Measurements from ENCODE around the gene LHX3.

Gene LHX3

DNA sequence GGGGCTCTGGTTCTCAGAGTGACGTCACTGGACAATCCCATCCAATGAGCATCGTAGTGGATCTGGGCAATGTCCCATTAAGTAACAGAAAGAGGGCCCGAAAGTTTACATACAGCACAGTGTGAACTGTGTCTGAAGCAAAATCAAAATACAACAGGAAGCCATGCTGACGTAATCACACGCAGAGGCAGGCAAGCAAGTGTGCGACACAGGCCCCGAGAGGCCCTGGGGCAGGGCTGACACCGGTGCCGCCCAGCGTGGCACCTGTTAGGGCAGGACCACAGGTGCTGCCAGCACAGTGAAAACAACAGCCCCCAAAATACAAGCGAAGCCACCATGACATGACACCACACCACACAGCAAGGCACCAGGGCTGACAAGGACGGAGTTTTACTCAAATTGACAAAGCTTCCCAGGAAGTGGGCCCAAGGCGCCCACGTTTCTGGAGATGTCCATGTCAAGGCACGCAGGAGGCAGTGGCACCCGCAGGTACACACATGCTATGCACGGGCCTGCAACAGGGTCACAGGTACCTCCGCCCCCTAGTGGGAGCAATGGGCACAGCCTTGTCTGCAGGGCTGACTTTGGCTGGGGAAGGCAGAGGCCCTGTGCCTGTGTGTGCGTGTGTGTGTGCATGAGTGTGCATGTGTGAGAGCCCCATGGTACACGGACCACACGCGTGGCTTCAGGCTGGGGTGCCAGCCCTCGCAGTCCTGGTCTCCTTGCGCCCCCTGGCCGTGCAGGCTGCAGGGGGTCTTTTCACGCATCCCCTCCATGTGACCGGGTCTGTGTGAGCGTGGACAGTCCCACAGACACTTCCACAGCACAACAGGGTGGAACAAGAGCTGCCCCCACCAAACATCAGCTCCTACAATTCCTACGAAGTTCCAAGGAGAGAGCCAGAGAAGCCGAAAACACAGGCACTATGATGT is 21.1 kb upstream of the LHX3 start:
- DNase-seq, result peak; percentile 61

GRCh38 chr9:136225366-136225747 is 20.4 kb upstream of the LHX3 start:
- DNase-seq, result no peak

DNA sequence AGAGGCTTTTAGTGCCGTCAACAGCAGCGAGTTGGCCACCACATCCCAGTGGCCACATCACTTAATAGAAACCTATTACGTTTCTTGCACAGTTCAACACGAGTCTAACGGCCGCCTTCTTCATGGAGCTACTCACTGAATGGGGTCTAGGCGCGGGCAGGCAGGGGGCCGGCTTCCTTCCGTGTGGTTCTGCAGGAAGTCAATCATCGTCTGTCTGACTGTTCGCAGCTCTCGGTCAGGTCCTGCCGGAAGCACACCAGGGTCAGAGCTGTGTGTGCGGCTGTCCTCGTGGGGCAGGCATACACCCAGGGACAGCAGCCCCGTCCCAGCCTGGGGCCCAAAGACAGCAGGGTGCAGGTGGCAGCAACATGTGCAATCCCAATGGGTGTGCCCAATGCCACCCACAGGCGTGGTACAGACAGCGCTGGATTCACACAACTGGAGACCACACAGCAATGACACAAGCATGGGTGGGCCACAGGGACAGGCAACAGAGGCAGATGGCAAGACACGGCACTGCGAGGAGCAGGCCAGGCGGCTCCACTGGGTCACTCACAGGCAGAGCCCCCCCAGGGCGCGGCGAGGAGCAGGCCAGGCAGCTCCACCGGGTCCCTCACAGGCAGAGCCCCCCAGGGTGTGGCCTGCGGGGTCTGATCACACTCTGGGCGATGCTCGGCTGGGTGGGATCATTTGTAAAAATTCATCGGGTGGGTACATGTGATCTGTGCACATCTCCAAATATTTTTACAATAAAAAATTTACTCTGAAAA is 19.1 kb upstream of the LHX3 start:
- DNase-seq, result no peak

GRCh38 chr9:136222906-136223285 is 18.0 kb upstream of the LHX3 start:
- DNase-seq, result no peak

- no peak for DNase-seq
Measured at GRCh38 chr9:136222166-136222905, 17.4 kb upstream of the LHX3 start.

DNA sequence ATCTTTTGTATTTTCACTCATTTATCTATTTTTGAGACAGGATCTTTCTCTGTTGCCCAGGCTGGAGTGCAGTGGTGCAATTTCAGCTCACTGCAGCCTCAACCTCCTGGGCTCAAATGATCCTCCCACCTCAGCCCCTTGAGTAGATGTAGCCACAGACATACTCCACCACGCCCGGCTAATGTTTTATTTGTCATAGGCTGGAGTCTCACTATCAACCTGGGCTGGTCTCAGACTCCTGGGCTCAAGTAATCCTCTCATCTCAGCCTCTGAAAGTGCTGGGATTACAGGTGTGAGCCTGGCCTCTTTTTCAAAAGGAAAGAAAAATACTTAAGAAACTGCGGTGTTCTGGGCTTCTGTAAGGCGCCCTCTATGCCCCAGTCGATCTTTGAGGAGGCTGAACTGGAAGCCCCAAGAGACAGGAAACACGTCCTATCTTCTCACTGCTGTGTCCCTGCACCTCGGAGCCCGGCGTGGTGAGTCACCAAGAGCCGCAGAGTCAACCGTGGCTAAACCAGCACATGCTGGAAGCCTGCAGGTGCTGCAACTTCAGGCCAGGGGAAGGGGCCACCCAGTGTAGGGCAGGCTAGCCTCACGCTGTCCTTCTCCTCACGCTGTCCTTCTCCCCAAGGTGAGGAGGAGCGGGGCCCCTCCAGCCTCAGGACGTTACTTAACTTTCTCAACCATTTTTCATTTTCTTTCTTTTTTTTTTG is 15.2 kb upstream of the LHX3 start:
- DNase-seq, result no peak

DNA sequence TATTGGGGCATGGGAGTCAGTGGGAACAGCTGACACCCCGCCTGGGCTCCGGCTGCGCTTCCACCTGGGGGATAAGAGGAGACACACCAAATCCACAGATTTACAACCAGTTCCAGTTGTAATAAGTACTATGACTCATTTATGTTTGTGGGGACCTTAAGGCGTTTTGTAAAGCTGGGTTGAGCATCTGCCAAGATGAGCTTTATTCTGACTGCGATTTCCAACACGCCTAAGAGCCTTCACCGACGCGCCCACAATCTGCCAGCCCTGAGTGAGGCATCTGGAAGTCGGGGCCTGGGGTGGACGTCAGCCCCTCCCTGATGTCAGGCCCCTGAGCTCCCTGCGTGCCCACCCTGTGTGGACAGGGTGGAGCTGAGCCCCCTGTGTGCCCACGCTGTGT is 14.3 kb upstream of the LHX3 start:
- peak; percentile 88 for DNase-seq

DNA sequence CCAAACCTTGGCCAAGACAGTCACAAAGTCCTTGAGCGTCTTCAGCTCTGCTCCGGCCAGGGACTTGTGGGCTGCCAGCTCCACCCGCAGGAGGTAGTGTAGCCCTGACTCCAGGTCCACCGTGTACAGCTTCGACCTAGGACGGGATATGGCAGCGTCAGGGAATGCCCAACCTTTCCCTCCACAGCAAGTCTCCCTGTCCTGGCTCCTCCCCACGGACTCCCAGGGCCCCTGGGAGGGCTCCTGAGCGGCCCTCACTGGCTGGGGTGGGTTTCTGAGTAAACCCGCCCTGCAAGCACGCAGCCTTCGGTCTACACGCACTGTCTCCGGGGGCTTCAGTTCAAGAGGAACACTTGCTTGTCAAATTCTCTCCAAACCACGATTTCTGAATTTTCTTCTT is 13.7 kb upstream of the LHX3 start:
- DNase-seq, result no peak

GRCh38 chr9:136218271-136218670 is 13.3 kb upstream of the LHX3 start:
- no peak for DNase-seq

- no peak for DNase-seq
Measured at GRCh38 chr9:136216541-136217244, 11.8 kb upstream of the LHX3 start.

DNA sequence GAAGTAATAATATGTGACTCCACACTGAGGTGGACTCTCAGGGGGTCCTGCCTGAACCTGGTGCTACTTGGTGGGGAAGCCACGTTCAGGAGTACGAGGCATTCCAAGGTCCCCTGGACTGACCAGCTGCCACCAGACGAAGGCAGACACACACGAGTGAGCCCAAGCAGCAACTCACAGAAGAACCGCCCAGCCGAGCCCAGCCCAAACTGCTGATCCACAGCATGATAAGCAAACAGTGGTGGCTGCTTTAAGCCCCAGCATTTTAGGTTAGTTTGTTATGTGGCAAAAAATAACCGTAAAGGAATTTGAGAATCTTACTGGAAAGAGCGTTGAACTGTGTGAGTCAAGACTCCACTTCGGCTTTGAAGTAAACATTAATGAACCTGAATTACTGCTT is 8.8 kb upstream of the LHX3 start:
- no peak for DNase-seq

DNA sequence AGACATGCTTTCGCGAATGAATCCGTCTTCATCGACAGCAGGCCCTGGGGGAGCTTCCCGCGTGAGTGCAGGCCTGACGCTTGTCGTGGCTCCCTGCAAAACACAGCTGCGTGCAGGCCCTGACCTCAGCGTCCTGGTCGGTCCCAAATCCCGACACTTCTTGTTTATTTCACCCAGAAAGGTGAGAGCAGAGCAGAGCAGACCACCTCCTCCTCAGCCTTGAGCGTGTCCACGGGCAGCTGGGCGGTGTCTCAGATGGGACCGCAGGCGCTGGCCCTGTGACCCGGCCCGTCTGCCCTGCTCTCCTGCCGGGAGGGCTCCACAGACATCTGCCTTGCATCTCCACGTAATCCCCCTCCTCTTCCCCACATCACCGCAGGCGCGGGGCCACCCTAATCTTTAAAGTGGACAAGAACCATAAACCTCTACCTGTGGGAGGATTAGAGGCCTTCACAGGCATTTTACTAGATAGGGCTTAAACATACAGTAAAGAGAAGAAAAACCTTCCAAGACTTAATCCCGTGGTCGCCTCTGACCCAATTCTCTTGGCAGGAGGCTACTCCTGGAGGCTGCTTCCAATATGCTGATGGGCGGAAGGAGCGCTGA is 7.5 kb upstream of the LHX3 start:
- DNase-seq, result no peak

- no peak for DNase-seq
Measured at GRCh38 chr9:136211441-136212344, 6.8 kb upstream of the LHX3 start.

DNA sequence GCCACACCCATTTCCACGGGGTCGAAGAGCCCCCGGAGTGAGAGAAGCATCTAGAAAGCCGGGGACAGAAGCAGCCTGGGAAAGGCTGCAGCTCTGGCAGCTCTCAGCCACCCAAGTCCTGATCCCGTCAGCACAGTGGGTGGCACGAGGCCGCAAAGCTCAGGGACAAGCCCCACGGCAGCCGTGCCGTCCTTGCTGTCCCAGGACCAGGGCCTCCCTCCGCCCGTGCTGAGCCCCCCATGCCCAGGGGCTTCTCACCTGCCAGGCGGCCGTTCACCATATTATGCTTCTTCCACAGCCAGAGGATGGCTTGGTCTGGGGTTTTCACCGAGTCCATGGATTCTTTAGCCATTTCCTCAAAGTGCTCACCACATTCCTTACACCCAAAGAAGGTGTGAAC is 6.1 kb upstream of the LHX3 start:
- DNase-seq, result no peak

DNA sequence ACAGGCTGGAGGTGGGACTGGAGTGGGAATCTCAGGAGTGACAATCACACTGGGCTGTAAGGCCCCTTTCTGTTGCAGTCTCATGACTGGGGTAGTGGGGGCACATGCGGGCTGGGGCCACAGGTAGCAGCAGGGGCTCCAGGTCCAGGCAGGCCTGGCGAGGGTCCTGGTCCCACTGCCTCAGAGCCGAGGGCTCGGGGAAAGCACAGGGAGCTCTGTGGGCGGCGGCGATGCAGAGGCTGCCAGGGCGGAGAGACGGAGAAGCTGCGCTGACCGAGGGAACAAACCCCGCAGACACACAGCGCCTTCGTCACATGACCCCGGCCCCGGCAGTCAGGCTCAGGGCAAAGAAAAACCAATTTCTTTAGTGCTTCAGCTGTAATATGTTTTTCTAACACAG is 5.3 kb upstream of the LHX3 start:
- no peak for DNase-seq

DNA sequence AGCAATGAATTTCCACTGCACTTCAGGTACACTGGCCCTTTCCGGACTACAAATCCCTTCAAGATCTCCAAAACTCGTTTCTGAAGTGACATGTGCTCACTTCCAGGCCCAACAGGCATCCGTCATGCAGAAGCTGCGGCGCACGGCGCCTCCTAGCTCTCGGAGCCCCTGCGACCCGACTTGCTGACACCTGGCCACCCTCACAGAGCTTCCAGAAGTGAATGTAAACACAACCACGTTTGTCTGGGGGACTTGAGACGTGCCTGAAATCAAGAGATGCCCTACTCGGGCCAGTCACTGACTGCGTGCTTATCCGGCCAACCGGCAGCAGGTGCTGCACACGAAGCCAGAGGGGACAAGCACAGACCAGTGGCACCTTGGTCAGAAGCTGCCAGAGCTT is 4.9 kb upstream of the LHX3 start:
- no peak for DNase-seq

- no peak for DNase-seq
Measured at GRCh38 chr9:136209232-136209631, 4.3 kb upstream of the LHX3 start.

DNA sequence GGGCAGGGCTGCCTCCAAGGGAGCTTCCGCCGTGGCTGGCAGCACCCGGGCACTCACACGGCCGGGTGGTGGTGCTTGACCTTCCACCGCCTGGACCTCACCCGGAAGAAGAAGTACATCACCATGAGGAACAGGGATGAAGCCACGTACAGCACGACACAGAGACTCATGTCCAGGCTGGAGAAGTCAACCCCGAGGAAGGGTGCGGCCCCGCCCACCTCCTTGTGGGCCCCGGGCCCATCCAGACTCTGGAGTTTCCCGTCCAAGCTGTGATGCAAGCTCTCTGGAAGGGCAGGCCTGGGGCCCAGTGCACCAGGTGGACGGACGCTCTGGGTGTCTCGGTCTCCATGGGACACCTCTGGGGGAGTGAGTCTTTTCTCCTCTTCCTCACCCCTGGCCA is 3.7 kb upstream of the LHX3 start:
- no peak for DNase-seq

- DNase-seq, result no peak
Measured at GRCh38 chr9:136207616-136208015, 2.7 kb upstream of the LHX3 start.

DNA sequence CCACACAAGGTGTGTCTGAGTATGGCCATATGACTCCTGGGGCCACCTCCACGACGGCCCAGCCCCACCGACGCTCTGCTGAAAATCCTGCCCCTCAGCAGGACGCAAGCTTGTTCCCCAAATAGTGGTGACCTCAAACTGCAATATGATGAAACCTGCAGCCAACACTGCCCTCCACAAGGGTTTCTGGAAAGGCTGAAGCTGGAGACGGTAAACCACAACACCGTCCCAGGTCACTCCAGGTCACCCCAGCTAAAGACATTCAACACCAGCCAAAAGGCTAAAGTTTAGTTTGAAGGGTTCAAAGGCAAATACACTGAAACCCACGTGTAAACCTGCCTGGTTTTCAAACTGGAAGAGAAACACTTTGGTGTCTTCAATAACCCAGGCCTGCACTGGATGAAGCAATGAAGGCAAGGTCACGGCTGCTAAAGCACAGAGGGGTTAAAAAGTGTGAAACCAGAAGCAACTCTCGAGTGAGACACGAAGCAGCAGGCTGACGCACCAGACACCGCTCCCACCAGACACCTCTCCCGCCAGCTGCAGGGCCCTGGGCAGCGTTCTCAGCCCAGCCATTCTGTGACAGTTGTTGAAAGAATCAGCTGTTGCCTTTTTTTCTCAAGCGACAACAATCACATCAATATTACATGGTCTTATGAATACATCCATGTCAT is 1.8 kb upstream of the LHX3 start:
- peak; percentile 53 for DNase-seq

Measured in NCI-H2171 treated with DMSO at 0.1 percent for 48 hours (cell line).